Dedifferentiated amniotic fluid mesenchymal stem cell (primary cell): Measurements from ENCODE around the gene SLC35E1.
"Not testable (repeated sequence)": the region's sequence is repeated elsewhere in the genome, so short reads cannot be mapped to it uniquely, and the experiment has no call there.

Source experiments
- DNase-seq: peaks from one replicate; pipeline ENCODE4 v3.0.0-alpha.2; 2016; ENCODE audit errors: extremely low spot score

Gene SLC35E1

DNA sequence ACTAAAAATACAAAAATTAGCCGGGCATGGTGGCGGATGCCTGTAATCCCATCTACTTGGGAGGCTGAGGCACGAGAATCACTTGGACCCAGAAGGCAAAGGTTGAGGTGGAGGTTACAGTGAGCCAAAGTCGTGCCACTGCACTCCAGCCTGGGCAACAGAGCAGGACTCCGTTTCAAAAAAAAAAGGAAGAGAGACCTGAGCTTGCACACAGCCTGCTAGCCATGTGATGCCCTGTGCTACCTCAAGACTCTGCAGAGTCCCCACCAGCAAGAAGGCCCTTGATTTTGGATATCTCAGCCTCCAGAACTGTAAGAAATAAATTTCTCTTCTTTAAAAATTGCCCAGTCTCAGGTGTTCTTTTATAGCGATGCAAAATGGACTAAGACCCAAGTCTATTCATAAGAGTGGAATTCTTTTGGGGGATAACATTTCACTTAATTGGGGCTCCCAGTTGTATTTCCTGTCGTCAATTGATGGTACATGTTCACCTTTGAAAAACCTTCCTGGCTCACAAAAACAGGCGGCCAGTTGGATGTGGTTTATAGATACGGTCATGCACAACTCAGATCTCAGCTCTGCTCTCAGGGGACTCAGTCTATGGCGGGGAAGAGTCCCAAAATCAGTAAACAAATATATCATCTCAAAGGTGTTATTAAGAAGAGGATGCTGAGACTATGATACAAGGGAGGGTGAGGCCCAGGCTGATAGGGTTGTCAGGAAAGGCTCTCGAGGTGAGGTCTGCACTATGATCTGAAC lies 27.6 kb downstream of the SLC35E1 start:
- no peak for DNase-seq

GRCh38 chr19:16543734-16544133 lies 28.5 kb downstream of the SLC35E1 start:
- not testable (repeated sequence) for DNase-seq

DNA sequence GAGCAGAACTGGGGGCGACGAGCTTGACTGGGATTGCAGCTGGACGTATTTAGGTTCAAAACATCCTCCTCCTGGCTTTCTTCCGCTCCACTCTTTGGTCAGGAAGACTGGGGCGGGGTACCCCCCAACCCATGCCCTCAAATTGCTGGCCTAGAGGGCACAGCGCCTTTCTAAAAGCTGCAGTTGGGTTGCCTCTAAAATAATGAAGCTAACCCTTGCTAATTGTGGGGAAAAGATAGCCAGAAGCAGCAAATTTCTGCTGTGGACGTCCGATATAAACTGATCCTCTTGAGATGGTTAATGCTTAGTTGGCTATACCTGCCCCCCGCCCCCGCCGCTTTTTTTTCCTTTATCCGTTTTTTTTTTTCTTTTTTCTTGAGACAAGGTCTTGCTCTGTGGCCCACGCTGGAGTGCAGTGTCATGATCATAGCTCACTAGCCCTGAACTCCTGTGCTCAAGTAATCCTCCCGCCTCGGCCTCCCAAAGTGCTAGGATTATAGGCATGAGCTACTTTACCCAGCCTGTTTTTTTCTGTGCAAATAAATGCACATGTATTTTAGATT lies 29.2 kb downstream of the SLC35E1 start:
- no peak for DNase-seq

GRCh38 chr19:16542045-16542909 lies 29.9 kb downstream of the SLC35E1 start, which contains the start of gene CHERP:
TSS of gene CHERP (minus strand) at chr19:16542437. CDS start at chr19:16542378, 59 bp downstream.
- DNase-seq: peak; percentile 92

DNA sequence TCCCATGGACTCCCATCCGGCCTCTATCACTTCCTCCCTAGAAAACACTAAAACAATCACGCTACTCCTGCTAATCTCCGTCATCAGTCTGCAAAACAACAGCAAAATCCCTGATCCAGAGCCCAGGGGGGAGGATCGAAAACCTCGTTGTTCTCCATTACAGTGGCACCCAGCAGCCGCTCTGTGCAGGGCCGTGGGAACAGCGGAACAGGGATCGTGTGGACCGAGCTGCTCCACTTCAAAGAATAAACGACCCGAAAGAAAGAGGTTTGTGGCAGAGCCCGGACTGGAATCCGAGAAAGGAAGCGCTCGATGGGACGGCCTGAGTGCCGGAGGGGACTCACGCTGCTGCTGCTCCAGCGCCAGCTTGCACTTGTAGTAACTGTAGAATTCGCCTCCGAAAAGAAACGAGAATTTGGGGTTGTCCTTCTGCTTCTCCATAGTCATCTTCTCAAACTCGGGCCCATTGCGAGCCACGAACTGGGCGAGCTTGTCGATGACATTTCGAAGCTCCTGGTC lies 30.6 kb downstream of the SLC35E1 start:
- peak; percentile 15 for DNase-seq

DNA sequence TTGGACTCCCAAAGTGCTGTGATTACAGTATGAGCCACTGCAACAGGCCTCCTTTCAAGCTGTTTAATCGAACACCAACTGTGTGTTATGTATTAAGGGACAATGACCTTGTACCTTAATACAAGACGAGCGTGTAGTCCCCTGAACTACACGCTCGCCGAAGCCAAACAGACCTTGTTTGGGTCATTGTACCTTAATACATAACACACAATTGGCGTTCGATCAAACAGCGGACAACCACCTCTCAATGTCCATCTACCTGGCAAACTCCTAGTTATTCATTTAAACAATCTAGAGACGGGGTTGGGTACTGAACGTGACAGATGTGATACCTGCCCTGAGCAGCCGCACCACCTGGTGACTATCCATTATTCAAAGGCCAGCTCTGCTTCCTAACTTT lies 31.3 kb downstream of the SLC35E1 start:
- DNase-seq: no peak

DNA sequence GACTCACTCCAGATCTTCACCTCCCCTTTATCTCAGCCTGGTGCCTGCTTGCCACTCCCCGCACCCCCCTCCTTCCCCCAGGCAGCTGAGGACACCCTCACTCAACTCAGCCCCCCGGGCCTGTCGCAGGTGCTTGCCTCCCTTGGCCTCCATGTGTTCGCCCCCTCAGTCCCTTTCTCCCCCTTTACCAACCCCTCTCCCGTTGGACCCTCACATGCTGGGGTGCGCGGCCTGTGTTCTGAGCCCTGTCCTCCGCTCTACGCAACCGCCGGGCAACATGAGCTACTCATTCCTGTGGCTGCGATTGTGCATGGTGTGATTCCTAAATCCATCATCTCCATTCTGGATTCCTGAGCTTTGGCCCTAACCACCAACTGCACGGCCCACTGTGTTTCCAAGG lies 35.1 kb downstream of the SLC35E1 start:
- DNase-seq: no peak

DNA sequence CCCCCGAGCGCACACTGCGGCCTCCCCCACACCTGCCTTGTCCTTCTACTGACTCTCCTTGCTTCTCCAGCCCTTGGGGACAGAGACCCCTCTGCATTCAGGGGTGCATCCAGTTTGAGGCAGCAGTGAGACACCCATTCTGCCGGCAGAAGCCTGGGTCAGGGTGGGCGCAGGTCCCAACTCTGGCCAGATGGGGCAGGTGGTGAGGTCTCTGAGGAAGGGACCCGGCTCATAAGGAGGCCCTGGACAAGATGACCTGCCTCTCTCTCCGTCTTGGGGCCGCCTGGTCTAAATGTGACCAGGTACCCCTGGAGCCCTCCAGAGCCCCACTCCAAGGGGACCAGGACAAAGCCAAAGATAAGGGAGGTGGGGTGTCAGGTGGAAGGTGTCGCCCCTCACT lies 36.1 kb downstream of the SLC35E1 start:
- DNase-seq: no peak

DNA sequence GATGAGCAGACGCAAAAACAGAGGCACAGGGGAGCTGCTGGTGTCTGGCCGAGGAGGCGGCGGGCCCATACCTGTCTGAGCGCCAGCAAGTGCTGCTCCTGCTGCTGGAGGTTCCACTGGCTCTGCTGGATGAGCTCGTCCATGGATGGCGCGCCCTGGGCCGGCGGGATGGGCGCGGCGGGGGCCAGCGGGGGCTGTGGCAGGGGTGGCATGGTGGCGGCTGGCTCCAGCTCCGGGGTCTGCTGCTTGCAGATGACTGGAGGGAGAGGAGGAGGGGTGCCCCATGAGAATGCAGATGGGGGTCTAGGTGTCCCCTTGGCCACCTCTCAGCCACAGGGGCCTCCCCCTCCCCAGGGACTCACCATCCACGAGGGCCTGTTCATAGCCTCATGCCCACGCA lies 36.8 kb downstream of the SLC35E1 start:
- DNase-seq: no peak

GRCh38 chr19:16532440-16533234 lies 39.6 kb downstream of the SLC35E1 start:
- DNase-seq: no peak

DNA sequence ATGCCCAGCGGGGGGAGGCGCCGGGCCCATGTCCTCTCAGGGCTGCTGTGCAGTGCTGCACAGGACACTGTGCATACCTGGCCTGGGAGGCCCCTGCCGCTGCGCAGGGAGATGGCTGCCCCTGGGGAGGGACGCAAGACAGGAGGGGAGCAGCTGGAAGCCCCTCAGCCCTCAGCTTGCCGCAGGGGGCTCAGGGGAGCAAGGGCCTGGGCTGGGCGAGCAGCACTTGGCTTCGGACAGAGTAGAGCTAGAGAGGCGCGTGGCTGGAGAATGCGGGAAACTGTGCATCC lies 40.9 kb downstream of the SLC35E1 start:
- DNase-seq: no peak

DNA sequence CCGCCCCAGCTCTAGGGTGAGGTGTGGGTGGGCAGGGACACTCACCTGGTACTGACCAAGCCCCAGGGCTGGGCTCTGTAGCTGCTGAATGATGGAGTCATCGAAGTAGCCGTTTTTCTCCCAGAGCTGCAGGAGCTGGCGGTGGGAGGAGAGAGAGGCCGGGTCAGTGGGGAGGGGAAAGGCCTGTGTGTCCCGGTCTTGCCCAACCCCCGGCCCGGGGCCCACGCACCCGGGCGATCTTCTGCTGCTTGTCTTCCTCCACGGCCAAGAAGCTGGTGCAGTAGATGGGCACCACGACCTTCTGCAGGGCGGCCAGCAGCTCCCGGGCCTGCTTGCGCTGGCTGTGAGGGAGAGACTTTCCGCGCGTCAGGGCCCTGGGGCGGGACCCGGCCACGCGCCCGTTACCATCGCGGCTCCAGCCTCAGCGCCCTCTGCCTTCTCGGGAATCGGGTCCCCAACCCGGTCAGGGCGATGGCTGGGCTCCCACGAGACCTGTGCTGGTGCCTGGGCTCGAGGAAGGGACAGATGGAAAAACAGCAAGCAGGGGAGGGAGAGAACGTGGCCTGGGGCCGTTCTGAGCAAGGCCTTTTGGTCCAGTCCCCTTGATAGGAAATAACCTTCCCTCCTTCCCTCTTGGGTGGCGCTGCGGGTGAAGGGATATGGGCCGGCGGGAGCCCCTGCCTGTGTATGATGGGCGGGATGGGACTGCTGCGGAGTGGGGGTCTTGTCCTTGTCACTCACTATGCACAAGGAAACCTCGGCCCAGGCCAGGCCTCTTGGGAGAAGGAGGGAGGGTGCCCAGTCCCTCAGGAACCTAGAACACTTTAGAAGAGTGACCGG lies 41.5 kb downstream of the SLC35E1 start:
- no peak for DNase-seq

DNA sequence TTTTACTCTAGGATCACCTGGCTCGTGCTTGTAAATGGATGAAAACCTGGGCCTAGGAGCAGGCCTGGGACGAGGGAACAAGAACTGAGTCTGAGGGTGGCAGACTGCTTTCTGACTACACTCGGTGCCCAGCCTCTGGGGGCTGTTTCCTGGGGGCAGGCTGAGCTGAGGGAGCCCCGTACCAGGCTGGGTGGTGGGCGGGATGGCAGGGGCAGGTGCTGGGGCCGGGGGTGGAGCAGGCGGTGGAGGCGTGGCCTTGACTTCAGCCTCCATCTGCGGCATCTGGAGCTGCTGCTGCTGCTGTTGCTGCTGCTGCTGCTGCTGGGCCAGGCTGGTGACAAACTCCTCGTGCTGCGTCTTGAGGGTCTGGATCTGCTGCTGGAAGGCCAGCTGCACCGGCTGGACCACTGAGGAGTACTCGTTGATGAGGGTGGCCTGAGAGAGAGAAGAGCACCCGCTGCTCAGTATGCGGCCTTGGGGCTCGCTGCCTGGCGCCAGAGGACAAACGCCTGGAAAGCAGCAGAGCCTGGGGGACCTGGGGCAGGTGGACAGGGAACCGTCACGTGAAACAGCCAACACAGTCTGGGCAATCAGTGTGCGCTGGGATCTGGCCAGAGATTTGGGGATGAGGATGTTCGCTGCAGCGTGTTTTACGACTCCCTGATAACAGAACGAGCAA lies 42.6 kb downstream of the SLC35E1 start:
- no peak for DNase-seq

DNA sequence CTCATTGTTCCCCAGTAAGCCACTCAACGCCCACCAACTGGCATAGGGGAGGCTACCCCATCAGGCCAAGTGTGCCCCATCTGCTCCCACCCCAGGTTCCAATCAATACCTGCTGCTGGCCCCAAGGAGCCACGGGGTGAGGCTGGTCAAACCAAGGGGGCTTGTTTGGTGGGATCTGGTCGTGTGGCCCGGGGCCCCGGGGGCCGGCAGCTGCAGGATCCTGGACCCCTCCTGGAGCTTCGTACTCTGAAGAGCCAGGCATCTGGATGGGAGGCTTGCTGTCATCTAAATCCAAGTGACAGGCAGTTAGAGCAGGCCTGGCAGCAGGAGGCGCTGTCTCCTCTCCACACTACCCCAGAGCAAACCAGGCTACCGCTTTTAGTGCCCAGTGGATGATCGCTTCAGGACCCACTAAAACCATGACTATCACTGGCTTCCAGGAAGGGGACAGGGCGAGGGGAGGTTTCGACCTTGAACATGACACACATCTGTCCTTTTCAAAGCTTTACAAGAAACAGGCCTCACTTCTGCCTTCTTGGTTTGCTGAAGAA lies 44.2 kb downstream of the SLC35E1 start:
- DNase-seq: no peak

DNA sequence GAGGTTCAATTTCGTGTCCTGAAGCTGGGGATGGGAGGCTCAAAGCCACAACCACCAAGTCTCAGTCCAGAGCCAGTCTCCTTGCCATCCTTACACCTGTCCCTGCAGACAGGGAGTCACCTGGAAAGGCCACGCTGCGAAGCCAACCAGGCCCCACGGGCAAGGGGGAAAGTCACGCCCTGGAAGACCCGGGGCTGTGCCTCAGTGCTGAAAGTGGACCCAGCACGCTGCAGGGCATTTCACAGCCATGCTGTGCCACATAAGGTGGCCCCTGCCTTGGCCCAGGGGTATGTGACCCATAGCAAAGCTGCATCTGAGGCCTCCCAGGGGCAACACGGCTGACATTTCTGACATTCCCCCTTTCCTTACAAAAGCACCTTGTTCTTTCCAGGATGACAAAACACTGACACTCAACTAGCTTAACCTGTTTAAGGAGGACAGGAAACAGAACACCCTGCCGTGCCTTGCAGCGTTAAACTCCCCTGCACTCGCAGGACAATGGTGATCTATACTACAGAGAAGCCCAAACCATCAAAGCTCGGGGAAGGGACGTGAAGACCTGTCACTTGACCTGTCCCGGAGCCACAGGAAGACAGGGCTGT lies 44.8 kb downstream of the SLC35E1 start:
- no peak for DNase-seq

- no peak for DNase-seq
These were observed 46.3 kb downstream of the SLC35E1 start for GRCh38 chr19:16525751-16526481.

GRCh38 chr19:16524991-16525734 lies 47.1 kb downstream of the SLC35E1 start:
- no peak for DNase-seq
